ENCODE results near the gene ARHGEF9.

DNA sequence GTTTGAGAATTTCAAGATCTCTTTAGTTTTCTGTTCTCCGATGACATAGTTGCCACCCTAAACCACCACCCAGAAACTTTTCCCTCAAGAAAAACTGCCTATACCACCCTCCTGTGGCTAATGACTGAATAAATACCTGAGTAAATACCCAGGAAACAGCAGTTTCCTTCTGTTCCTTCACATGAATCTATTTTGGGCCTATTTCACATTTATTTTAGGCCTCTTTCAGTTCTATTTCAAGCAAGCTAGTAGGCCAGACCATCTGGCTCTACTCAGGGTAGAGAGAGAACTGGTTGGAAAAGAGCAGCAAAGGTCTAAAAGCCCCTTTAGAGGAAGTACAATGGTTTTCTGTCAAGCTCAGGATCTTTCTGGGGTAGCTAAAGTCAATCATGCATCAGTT, 23.4 kb downstream of the ARHGEF9 start:
- TF ChIP-seq CTCF (IDR thresholded peaks at IDR 0.05) (peak in 1 of 4 experiments; percentile 8), POLR2A (IDR thresholded peaks at IDR 0.05) (no peak)

All from uterus (tissue), 2 donors.